Panc1 (cell line): ENCODE measurements around the gene DCC. TPM values are rescaled to one million over a fixed set of nuclear protein-coding genes. Genes with fewer than 3 reads are reported as not detected.

Source experiments
- ATAC-seq: fragments of 200-7000 bp; cut with Tn5 transposase; 2 replicates; pipeline ENCODE4 v1.9.1; 2020; ENCODE audit warnings: mild to moderate bottlenecking, moderate library complexity
- BruUV-seq: library from RNA; stranded (reverse); fragments of 400-500 nt; replicated peaks from 2 replicates; lab custom pipeline; 2021; lab: Mats Ljungman, UMichigan
- CTCF ChIA-PET: fragments of 300-600 bp; sonication (Branson Sonifier 250); formaldehyde crosslinking; loops from one replicate; lab custom pipeline; 2022; ENCODE audit warnings: antibody characterized with exemption; lab: Charles Lee
- POLR2A ChIA-PET: fragments of 300-600 bp; sonication (Branson Sonifier 250); formaldehyde crosslinking; loops from one replicate; lab custom pipeline; 2022; ENCODE audit warnings: antibody characterized with exemption; lab: Charles Lee
- DNase-seq: peaks from one replicate; pipeline ENCODE4 v3.0.0-alpha.2; 2010; ENCODE audit warnings: low read depth, low spot score
- H3K27ac ChIP-seq: 2 replicates; pipeline ENCODE4 v1.5.1; 2011; ENCODE audit warnings: mild to moderate bottlenecking, low read length, inconsistent platforms
- H3K27me3 ChIP-seq: fragments of 200-500 bp; sonication (Bioruptor generic); 2 replicates; pipeline ENCODE4 v1.6.0; 2014; ENCODE audit warnings: low read length, inconsistent platforms; ENCODE audit not compliant: control insufficient read depth, insufficient read depth
- H3K36me3 ChIP-seq: fragments of 200-500 bp; sonication (Bioruptor generic); 2 replicates; pipeline ENCODE4 v1.5.1; 2014; ENCODE audit warnings: inconsistent platforms, mild to moderate bottlenecking, low read length, moderate library complexity; ENCODE audit not compliant: control insufficient read depth, insufficient read depth
- H3K4me1 ChIP-seq: 2 replicates; pipeline ENCODE4 v1.5.1; 2011; ENCODE audit warnings: inconsistent platforms, mild to moderate bottlenecking, low read length, moderate library complexity; ENCODE audit not compliant: control insufficient read depth, insufficient read depth
- H3K4me3 ChIP-seq, 2 experiments: 2 replicates each; pipeline ENCODE4 v1.5.1; 2011 to 2012; ENCODE audit warnings: low read depth in 2 of 2, low read length in 2 of 2, mild to moderate bottlenecking in 2 of 2, inconsistent platforms in 1 of 2, moderate library complexity in 1 of 2
- H3K9me3 ChIP-seq: fragments of 200-500 bp; sonication (Bioruptor generic); 2 replicates; pipeline ENCODE4 v1.5.1; 2014; ENCODE audit warnings: low read depth, mild to moderate bottlenecking, inconsistent platforms, low read length, moderate library complexity; ENCODE audit not compliant: control insufficient read depth, insufficient read depth
- CTCF ChIP-seq: fragments of 450-650 bp; IDR thresholded peaks from 2 replicates; pipeline ENCODE4 v1.5.1; 2017; ENCODE audit warnings: mild to moderate bottlenecking
- POLR2AphosphoS5 ChIP-seq: IDR thresholded peaks from 2 replicates; pipeline ENCODE4 v1.6.1; 2012; ENCODE audit warnings: mild to moderate bottlenecking, low read depth, low read length, moderate library complexity
- REST ChIP-seq, 2 experiments: IDR thresholded peaks; 2 replicates each; pipeline ENCODE4 v1.6.1; 2011 to 2012; ENCODE audit warnings: low read depth in 2 of 2, control low read depth in 1 of 2, low read length in 1 of 2, mild to moderate bottlenecking in 1 of 2, moderate library complexity in 1 of 2; ENCODE audit not compliant: insufficient read depth in 1 of 2
- SIN3A ChIP-seq: IDR thresholded peaks from 2 replicates; pipeline ENCODE4 v1.6.1; 2012; ENCODE audit warnings: low read depth, mild to moderate bottlenecking, low read length, moderate library complexity, borderline replicate concordance; ENCODE audit not compliant: insufficient read depth
- TCF7L2 ChIP-seq: IDR thresholded peaks from 2 replicates; pipeline ENCODE4 v1.6.1; 2011; ENCODE audit warnings: mild to moderate bottlenecking, low read depth, low read length, inconsistent platforms
- in situ Hi-C: cut with HindIII; loops from 2 replicates; pipeline ENCODE4 v1.10.0; 2016; ENCODE audit warnings: low sequenced_read_pairs, low pct_unique_long_range_greater_than_20kb
- intact Hi-C: fragments of 100-400 bp; cut with micrococcal nuclease; formaldehyde crosslinking; loops from one replicate; pipeline ENCODE4 v1.10.0; 2022; ENCODE audit not compliant: unreplicated experiment
- total RNA-seq: library from RNA; stranded (reverse); gene quantifications from one replicate; pipeline ENCODE4 v1.2.1, GENCODE V29; 2021; ENCODE audit not compliant: unreplicated experiment

DCC gene
- total RNA-seq, 1 experiment from 2014 or later, result not detected

- H3K36me3 ChIP-seq, result no peaks in the 10 kb centered on the region
- no peak for ATAC-seq
- in situ Hi-C loops (no loop called here), intact Hi-C loops (no loop called here)
- no peak overlapping the region for H3K27ac ChIP-seq
- DNase-seq, result no peak
- H3K4me3 ChIP-seq, result no peak overlapping the region
- H3K27me3 ChIP-seq, result no peaks in the 10 kb centered on the region
- no peaks in the 10 kb centered on the region for H3K4me1 ChIP-seq
- ChIA-PET CTCF (no interaction called here), POLR2A (no interaction called here)
- TF ChIP-seq SIN3A, result no peak
- no peak for TF ChIP-seq REST (IDR thresholded peaks at IDR 0.05; ENCODE audit: insufficient read depth in 1 of 2, low read depth in 2 of 2, low read length in 1 of 2)
- no peak for TF ChIP-seq POLR2AphosphoS5
- no peak for TF ChIP-seq CTCF
- no peak for TF ChIP-seq TCF7L2
- BruUV-seq, result no TSS peak
- no peaks in the 10 kb centered on the region for H3K9me3 ChIP-seq
Measured at GRCh38 chr18:53152476-53152875, 812.5 kb downstream of the DCC start.

GRCh38 chr18:53153281-53153680 is 813.3 kb downstream of the DCC start:
- POLR2A ChIA-PET, result no interaction called here
- no peaks in the 10 kb centered on the region for H3K27me3 ChIP-seq
- BruUV-seq, result no TSS peak
- H3K4me1 ChIP-seq, result no peaks in the 10 kb centered on the region
- intact Hi-C loops, result no loop called here
- H3K9me3 ChIP-seq, result no peaks in the 10 kb centered on the region
- H3K27ac ChIP-seq, result no peak overlapping the region
- in situ Hi-C loops, result no loop called here
- CTCF ChIA-PET, result no interaction called here
- TF ChIP-seq POLR2AphosphoS5, result no peak
- peak; percentile 27; the same call in 1 of the 2 replicates for TF ChIP-seq CTCF
- TF ChIP-seq REST (IDR thresholded peaks at IDR 0.05; ENCODE audit: insufficient read depth in 1 of 2, low read depth in 2 of 2, low read length in 1 of 2), result no peak
- ATAC-seq (no peak), DNase-seq (no peak)
- no peaks in the 10 kb centered on the region for H3K36me3 ChIP-seq
- H3K4me3 ChIP-seq, result no peak overlapping the region
